HL-60 (cell line): Measurements from ENCODE around the gene LEF1.

Source experiments
- DNase-seq, 2 experiments: peaks; one replicate each; pipeline ENCODE4 v3.0.0-alpha.2; 2010 to 2020; ENCODE audit warnings: low read depth in 1 of 2, low spot score in 1 of 2
- H3K27ac ChIP-seq: fragments of 250-450 bp; sonication (Bioruptor Pico); replicated peaks from 2 replicates; pipeline ENCODE4 v1.5.1; 2020; ENCODE audit warnings: mild to moderate bottlenecking, moderate library complexity
- H3K27me3 ChIP-seq: fragments of 250-450 bp; sonication (Bioruptor Pico); 2 replicates; pipeline ENCODE4 v1.5.1; 2021; ENCODE audit warnings: mild to moderate bottlenecking, moderate library complexity; ENCODE audit not compliant: insufficient read depth, poor library complexity, severe bottlenecking
- H3K4me3 ChIP-seq: replicated peaks from 2 replicates; pipeline ENCODE4 v1.5.1; 2011; ENCODE audit warnings: mild to moderate bottlenecking, control low read depth, low read length; ENCODE audit not compliant: insufficient read depth
- GABPA ChIP-seq: IDR thresholded peaks from 2 replicates; pipeline ENCODE4 v1.6.1; 2012; ENCODE audit warnings: low read depth
- POLR2AphosphoS5 ChIP-seq: IDR thresholded peaks from 2 replicates; pipeline ENCODE4 v1.6.1; 2012; ENCODE audit warnings: low read depth
- REST ChIP-seq: IDR thresholded peaks from 2 replicates; pipeline ENCODE4 v1.6.1; 2012; ENCODE audit warnings: low read depth; ENCODE audit not compliant: insufficient replicate concordance
- SPI1 ChIP-seq: IDR thresholded peaks from 2 replicates; pipeline ENCODE4 v1.6.1; 2012; ENCODE audit warnings: low read depth, mild to moderate bottlenecking, borderline replicate concordance
- TF ChIP-seq, protein P1 (sequence below): IDR thresholded peaks from one replicate; pipeline ENCODE4 v1.5.1; 2011; ENCODE audit warnings: low read length, control low read depth, inconsistent platforms; ENCODE audit not compliant: insufficient read depth

LEF1 gene

GRCh38 chr4:108109111-108109510 is 59.6 kb downstream of the LEF1 start:
- no peak overlapping the region for H3K4me3 ChIP-seq
- no peaks in the 10 kb centered on the region for H3K27me3 ChIP-seq
- no peak overlapping the region for H3K27ac ChIP-seq
- no peak for TF ChIP-seq REST
- TF ChIP-seq, protein P1, sequence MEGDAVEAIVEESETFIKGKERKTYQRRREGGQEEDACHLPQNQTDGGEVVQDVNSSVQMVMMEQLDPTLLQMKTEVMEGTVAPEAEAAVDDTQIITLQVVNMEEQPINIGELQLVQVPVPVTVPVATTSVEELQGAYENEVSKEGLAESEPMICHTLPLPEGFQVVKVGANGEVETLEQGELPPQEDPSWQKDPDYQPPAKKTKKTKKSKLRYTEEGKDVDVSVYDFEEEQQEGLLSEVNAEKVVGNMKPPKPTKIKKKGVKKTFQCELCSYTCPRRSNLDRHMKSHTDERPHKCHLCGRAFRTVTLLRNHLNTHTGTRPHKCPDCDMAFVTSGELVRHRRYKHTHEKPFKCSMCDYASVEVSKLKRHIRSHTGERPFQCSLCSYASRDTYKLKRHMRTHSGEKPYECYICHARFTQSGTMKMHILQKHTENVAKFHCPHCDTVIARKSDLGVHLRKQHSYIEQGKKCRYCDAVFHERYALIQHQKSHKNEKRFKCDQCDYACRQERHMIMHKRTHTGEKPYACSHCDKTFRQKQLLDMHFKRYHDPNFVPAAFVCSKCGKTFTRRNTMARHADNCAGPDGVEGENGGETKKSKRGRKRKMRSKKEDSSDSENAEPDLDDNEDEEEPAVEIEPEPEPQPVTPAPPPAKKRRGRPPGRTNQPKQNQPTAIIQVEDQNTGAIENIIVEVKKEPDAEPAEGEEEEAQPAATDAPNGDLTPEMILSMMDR = no peak
- TF ChIP-seq SPI1 = no peak
- TF ChIP-seq POLR2AphosphoS5 = no peak
- no peak for TF ChIP-seq GABPA
- DNase-seq = no peak

DNA sequence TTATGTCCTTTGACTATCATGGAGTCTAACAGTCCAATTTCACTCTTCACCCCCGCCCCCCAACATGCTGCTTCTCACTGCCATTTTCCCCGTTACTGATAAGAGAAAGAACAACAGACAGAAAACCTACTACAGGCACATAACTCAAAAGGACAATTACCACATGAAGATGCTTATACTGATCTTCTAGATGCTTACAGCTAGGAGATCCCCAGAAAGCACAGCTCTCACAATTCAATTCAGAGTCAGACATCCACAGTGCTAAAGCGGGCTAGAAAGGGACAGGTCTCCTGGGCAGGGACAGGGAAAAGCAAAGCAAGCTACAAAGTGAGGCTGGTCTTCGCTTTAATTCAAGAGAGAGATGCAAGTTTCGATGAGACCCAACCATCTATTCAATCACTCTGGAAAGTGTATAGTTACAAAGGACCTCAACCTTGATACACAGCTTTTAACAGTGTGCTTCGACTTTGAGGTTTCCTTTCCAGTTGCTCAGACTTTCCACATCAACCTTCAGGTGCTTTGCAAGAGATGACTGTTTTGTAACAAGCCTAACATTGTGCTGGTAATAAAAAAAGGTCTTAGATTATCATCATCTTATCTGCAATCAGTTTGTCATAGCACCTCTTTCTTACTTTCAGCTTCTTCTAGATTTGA is 60.9 kb downstream of the LEF1 start:
- no peak for DNase-seq
- TF ChIP-seq POLR2AphosphoS5 = no peak
- no peak for TF ChIP-seq GABPA
- TF ChIP-seq, protein P1 = no peak
- no peak for TF ChIP-seq REST
- no peak for TF ChIP-seq SPI1
- Histone ChIP-seq H3K4me3 (no peak overlapping the region), H3K27me3 (no peaks in the 10 kb centered on the region), H3K27ac (no peak overlapping the region)

DNA sequence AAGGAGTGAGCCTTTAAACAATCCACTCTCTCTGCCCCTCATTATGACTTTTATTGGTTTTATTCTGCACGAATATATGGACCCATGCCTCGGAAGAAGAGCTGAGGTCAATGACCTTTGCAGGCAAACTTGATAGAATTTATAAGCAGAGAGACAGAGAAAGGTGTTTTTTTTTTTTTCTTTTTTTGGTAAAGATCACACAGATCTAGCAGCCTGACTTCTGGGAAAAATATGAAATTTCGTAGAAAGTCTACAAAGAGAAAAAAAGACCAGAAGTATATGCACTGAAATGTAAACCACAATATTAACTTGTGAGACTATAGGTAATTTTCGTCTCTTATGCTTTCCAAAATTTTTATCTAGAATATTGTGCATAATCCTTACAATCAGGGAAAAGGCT is 61.6 kb downstream of the LEF1 start:
- Histone ChIP-seq H3K27ac (no peak overlapping the region), H3K27me3 (peaks cover 3% of the 10 kb centered on the region), H3K4me3 (no peak overlapping the region)
- TF ChIP-seq GABPA = no peak
- TF ChIP-seq REST = no peak
- TF ChIP-seq POLR2AphosphoS5 = no peak
- TF ChIP-seq, protein P1 = no peak
- TF ChIP-seq SPI1 = no peak
- no peak for DNase-seq
